Hematopoietic multipotent progenitor cell treated with erythropoietin and hydrocortisone succinate and interleukin-3 and kit ligand, for 17 days (in vitro differentiated cells): ENCODE data around the gene SRRM3.
"Not testable (repeated sequence)": the region's sequence is repeated elsewhere in the genome, so short reads cannot be mapped to it uniquely, and the experiment has no call there.

Experiments used
- DNase-seq: peaks from one replicate; pipeline ENCODE4 v3.0.0-alpha.2; 2015; ENCODE audit warnings: low spot score

The SRRM3 gene

DNA sequence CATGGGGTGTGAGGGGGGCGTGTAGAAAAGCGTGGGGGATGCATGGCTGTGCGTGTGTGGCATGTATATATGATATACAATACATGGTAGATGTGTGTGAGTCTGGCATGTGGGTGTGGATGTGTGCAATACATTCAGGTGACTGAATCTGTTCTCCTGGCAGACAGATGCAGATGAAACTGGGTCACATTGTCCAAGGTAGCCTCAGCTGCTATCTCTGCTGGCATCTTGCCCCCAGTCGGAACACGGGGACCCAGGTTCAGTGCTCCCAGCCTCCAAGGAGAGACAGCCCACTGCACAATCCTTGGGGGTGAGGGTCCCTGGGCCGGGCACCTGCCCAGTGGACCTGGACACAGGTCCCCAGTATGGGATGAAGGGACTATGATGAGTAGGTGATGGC, 12.4 kb upstream of the SRRM3 start:
- DNase-seq: no peak

DNA sequence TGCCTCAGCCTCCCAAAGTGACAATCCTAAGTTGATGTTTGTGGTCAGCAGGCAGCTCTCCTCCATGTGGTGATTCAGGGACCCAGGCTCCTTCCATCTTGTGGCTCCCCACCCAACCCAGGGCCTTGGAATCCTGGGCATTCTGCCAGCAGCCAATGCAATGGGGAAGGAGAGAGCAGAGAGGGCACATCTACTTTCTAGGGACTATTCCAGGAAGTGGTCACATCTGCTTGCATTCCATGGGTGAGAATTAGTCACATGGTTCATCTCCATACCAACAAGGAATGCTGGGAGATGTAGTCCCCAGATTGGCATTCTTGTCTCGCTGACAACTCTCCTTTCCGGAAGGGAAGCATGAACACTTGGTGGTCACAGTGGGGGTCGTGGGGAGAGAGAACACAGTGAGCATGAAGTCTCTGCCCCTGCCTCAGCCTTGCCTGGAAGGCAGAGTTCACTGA, 9.9 kb upstream of the SRRM3 start:
- no peak for DNase-seq

DNA sequence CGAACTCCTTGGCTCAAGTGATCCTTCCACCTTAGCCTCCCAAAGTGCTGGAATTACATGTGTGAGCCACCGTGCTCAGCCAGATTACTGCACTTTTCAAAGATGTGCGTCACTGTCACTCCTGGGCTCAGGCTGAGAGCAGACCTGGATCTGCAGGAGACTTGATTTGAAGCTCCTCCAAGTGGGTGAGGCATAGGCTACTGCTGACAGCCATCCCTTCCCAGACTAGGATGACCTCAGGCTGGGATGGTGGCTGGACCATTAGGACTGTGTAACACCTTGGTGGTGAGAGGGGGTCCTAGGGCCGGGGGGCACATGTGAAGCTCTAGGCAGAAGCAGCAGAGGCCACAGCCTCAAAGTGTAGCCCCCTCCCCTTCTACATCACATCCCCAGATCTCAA, 8.2 kb upstream of the SRRM3 start:
- DNase-seq: no peak

DNA sequence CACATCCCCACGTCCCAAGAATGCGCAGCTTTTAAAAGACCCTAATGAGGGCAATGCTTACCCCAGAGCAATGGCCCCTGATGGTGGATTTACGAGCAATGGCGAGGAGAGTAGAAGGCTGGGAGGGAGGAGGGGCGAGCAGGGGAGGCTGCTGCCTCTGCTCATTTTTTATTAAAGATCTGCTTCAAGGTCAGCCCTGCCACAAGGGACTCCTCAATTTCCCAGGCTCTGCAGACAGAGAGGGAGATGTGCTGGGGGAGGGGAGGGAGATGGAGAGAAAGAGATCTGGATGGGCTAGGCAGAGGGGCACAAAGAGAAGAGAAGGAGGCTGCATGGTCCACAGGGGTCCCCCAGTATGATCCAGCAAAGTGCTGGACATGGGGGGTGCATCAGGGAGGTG, 7.8 kb upstream of the SRRM3 start:
- no peak for DNase-seq

DNA sequence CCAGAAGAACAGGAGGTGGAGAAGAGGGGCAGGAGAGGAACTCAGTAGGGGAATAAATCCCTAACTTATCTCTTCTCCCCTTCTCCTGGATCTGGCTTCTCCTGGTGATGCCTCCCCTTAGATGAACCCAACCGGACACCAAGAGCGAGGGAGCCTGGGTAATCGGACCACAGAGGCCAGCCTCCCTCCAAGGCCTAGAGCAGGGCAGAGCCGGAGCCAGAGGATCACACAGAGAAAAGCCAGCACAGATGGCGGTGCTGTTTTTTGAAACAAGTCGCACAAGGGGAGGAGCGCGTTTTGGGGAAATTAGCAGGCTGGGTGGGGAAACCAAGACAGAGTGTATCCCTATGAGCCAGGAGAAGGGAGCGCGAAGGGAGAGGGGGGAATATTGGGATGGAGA, 4.9 kb upstream of the SRRM3 start:
- no peak for DNase-seq

DNA sequence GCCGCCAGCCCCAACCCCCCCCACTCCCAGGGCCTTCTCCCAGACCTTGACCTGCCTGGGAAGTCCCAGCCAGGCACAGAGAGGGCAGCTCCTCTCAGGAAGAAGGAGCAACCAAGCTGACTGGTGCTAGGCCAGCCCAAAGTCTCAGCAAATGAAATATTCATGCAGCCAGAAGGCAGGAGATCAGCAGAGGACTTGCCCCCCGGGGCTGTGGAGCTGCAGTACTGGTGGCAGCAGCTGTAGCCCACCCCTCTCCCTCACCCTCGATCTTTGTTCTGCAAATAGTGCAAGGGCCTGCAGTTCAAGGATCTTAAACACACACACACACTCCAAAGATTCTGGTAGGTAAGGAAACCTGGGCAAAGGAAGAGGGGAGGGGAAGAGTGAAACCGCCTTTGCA, 3.5 kb upstream of the SRRM3 start:
- no peak for DNase-seq

DNA sequence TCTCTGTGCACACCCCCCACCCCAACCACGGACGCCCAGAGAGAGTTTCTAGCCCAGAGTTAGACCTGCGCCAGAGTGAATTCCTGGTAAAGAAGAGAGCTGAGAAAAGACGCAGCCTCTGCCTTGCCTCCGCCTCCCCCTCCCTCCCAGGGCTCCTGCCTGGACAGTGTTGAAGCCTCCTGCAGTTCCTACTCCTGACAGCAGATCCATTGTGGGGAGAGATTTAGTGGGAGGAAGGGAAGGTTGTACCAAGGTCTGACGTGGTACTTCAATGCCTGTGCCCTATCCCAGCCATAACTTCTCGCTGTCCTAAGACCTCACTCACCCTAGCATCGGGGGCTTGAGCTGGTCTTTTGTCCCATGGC, 952 bp downstream of the SRRM3 start:
- DNase-seq: no peak

DNA sequence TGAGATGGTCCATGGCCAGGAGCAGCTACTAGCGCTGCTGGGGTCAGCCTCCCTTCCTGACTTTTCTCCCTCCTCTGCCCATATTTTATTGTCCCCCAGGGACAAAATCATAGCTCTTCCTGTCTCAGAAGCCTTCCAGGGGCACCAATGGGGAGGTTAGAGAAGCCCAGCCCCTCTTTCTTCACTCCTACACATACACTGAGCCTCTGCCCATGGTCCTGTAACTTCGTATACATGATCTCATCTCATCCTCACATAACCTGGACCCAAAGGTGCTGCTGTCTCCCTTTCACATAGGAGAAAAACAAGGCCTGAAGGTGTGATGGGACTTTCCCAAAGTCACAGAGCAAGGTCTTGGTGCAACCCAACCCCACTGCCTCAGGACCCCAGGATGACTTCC, 2.5 kb downstream of the SRRM3 start:
- DNase-seq: no peak

DNA sequence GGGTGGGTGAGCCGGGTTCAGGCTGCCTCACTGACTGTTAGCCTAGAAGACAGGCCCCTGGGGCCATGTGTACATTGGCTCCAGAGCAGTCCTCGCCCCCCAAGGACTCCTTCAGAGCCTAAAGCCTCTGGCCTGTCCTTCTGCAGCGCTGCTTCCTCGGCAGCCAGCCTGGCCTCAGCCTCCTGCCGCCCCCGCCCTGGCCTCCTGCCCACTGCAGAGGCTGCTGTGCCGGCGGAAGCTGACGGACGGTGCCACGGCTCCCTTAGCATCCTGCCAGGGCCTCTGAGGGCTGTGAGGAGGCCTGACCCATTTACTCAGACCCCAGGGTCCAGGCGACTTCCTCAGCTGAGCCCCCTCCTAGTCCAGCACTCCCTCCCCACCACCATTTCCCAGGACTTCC, 4.9 kb downstream of the SRRM3 start:
- no peak for DNase-seq

DNA sequence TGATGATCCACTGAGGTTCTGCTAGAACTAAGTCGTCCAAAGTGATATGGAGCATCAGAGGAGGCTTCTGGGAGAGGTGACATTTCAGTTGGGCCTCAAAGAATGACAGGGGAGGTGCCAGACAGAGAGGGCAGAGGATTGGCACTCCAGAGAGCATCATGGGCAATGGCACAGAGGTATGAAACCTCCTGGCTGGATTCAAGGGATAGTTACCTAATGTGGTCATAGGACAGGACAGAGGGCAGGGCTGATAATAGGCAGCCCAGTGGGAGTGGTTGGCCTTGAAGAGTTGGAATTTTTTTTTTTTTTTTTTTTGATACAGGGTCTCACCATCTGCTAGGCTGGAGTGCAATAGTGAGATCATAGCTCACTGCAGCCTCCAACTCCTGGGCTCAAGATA, 7.6 kb downstream of the SRRM3 start:
- DNase-seq: no peak

DNA sequence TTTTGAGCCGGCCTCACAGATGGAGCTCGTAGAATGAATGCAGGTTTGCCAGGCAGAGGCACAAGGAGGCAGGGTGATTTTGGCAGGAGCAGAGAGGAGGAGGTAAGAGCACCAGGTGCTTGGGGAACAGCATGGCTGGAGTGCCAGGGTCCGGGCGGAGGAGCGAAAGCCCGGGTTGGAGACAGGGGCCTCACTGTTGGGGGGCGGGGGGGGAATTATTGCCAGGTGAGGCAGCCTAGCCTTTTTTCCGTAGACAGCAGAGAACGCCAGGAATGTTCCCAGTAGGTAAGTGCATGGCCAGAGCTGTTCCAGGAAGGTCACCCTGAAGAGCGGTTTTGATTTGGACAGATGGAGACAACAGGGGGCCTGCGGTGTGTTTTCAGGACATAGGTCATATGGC, 9.5 kb downstream of the SRRM3 start:
- DNase-seq: no peak

DNA sequence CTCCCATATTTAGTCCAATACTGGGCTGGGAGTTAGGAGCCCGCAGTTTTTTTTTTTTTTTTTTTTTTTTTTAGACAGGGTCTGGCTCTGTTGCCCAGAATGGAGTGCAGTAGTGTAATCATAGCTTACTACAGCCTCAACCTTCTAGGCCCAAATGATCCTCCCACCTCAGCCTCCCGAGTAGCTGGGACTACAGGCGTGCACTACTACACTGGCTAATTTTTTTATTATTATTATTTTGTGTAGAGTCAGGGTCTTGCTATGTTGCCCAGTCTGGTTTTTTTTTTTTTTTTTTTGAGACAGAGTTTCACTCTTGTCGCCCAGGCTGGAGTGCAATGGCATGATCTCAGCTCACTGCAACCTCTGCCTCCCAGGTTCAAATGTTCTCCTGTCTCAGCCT, 13.7 kb downstream of the SRRM3 start:
- DNase-seq: not testable (repeated sequence)

DNA sequence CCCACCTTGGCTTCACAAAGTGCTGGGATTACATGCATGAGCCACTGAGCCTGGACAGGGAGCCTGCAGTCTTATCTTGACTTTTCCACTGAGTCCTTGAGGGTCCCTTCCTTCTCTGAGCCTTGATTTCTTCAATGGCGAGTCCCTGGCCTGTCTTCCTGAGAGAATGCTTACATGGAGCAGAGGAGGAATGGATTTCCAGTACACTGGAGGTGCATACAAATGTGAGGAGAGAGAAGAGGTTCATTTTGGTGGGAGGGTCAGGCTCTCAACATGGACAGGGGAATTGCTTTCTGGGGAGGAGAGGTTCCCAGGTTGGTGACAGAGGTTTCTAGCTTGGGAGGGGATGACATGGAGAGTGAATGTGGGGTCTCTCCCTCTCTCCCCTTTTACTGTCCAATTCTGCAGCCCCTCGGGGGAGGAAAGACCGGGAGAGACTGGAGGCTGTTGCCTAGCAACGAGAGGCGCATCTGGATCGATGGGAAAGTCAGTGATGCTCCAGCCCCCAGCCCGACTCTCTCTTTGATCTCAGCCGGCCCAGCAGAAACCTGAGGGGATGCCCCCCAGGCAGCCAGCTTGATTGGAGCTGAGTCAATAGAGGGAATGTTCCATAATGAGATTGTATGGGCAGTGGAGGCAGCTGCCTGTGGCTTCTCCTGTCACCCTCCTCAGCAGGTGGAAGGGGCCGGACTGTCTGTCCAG, 14.8 kb downstream of the SRRM3 start:
- no peak for DNase-seq

DNA sequence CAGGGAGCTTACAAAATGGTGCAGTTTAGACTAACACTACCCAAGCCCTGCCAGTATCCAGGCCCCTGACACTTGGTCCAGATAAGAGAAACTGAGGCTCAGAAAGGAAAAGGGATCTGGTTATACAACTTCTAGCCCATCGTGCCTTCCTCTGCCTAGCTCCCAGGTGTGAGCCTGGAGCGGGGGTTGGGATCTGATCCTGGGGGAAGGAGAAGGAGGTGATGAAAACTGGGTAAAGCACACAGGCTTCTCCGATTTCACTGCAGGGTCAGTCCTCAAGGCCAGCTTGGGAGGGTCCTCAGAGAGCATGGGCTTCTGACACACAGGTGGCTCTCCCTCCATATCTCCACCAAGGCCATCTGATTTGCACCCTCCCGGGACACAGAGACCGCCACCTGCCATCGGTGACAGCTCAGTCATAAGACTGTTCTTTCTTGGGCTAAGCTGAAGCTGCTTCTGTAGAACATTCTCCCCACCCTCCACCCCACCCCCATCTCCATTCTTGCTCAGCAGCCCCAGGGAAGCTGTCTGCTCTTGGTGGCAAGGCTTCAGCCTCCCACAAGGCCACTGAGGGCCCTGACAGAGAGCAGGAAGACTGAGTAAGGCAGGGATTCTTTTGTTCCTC, 16.4 kb downstream of the SRRM3 start:
- no peak for DNase-seq

DNA sequence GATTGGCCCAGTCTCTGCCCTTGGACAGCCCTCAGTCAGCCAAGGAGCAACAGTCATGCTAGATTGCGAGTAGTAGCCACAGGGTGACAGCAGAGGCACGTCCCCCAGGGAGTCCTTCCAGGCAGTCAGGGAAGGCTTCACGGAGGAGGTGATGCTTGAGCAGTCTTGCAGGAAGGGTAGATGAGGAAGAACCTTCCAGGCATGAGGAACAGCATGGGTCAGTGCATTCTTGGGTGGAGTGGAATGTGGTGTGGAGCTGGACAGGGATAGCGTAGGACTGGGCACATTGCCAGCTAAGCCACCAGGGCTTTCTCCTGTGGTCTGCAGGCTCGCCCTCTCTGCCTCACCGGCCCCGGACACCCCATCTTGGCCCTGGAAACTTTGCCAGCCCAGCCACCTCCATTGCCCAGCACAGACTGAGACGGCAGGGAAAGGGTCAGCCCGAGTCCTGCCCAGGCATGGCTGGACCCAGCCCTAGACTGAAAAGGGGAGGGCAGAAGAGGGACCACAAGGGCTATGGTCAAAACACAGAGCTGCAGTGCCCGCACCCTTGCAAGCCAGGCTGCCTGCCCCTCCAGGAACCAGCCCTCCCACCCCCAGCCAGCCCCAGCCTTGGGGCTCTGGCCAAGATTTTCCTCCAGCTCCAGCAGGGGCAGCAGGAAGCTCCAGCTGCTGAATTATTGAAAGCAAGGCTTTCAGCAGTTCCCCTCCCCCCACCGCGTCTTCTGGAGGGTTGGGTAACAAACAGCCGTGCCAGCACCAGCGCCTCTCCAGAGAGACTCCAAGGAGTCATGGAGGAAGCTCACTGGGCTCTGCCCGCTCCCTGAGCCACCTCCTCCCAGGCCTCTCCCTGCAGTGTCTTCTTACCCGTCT, 18.7 kb downstream of the SRRM3 start:
- no peak for DNase-seq

DNA sequence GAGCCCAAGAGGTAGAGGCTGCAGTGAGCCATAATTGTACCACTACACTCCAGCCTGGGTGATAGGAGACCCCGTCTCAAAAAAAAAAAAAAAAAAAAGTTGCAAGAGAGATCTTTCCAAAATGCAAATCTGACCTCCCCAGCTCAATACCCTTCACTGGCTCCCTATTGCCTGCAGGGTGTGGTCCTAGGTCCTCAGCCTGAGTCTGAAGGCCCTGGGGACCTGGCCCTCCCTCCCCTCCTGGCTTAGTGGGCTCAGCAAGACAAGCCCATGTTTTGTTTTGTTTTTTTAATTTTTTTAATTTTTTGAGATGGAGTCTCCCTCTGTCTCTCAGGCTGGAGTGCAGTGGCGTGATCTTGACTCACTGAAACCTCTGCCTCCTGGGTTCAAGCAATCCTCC, 20.6 kb downstream of the SRRM3 start:
- no peak for DNase-seq

DNA sequence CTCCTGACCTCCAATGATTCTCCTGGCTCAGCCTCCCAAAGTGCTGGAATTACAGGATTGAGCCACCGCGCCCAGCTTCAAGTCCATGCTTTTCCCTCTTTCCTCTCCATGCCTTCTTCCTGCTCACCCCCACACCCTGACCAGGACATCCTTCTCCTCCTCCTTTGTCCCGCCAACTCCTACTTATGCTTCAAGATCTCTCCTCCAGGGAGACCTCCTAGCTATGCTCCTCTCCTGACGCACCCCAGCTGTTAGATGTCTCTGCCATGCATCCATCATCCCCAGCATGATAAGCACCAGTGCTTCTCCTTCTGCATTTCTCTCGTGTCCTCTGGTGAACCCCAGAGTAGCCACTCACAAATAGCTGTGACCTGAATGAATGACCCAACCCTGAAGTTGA, 21.1 kb downstream of the SRRM3 start:
- no peak for DNase-seq

DNA sequence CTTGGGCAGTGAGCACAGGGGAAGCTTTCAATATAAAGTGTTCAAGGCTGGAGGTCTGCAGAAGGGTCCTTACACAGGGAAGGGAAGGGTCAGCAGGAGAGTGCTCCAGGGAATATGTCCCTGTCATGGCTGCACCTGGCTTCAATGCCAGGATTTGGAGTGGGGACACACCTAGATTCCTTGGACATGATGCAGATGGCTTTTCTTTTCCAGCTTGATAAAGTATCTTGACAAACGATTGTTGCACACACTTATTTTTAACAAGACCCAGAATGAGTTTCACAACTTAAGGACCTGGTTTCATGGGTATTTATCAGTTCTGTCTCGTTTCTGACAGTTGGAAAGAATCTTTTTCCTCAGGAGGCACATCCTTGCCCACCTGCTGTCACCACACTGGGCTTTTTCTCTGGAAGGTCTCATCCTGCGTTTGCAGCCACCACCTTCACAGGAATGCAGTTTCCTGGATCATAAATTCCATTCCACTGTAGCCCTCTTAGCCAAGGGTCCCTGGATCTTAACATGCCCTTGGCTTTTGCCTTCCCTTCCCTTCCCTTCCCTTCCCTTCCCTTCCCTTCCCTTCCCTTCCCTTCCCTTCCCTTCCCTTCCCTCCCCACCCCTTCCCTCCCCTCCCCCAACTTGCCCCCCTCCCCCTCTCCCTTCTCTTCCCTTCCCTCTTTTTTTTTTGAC, 21.7 kb downstream of the SRRM3 start:
- DNase-seq: no peak

DNA sequence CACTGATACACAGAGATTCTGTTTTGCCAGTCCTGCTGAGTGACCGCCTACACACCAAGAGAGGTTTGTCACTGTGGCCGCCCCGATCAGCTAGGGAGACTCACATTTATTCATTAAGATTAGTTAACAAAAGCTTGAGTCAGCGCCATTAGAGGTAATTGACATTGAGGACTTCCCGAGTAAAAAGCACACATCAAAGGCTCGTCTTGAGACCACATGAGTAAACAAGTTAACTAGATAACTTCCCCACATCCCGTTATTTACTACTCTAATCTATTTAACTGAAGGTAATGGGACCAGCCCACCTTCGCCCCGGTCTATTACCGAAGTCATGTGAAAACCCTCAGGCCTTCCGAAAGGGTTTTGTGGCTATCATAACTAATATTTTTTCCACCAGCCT, 23.0 kb downstream of the SRRM3 start:
- no peak for DNase-seq

DNA sequence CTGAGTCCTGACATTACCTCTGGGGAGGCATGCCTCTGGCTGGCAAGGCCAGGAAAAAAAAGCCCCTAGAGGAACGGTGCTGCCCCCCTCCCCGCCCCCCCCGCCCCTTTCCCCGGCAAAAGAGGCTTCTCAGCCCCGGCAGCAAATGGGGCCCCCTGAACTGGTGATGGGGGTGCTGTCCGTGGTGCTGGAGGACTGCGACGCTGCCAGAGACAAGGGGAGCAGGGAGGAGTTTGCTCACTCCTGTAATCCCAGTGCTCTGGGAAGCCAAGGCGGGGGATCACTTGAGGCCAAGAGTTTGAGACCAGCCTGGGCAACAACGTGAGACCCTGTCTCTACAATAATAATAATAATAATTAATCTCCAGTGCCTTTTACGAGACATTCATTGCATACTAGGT, 23.7 kb downstream of the SRRM3 start:
- no peak for DNase-seq

DNA sequence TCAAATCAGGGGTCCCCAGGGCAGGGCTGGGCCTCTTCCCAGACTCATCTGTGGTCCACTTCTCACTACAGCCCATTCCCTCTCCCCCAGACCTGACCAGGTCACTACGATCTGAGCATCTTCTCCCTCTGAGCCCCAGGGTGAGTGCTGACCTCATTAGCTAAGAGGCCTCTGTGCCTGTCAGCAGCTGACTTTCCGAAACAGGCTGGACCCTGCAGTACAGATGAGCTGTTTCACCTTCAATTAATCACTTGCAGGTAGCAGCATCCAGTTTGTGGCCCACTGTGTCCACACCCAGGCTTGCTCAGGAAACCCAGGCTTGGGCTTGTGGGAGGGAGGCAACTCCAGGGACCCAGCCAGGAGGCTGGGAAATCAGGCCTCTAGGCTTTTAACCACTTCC, 24.3 kb downstream of the SRRM3 start:
- no peak for DNase-seq

DNA sequence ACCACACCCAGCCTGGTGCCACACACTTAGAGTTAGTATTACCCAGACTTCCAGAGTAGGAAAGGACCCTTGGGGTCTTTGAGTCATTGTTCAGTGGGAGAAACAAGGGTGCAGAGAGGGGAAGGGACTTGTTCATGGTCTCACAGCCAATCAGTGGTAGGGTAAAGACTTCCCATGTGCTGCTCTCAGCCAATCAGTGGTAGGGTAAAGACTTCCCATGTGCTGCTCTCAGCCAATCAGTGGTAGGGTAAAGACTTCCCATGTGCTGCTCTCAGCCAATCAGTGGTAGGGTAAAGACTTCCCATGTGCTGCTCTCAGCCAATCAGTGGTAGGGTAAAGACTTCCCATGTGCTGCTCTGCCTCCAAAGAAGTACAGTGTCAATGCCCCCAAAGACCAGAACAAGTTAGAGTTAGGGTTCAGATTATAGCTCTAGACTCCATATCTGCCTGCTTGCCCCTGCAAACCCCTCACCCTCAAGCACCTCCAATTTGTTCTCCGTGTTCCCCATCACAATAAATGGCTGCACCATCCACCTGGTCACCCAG, 25.3 kb downstream of the SRRM3 start:
- DNase-seq: not testable (repeated sequence)
